Measurements from ENCODE around the gene GLB1L. TPM values are rescaled to one million over a fixed set of nuclear protein-coding genes. Genes with fewer than 3 reads are reported as not detected.

The GLB1L gene
- total and polyA plus RNA-seq, 2 of the 8 experiments (the other 6 are each of a cell fraction or from before 2014, with no cell fraction given), result 3.7 to 4.0 TPM

DNA sequence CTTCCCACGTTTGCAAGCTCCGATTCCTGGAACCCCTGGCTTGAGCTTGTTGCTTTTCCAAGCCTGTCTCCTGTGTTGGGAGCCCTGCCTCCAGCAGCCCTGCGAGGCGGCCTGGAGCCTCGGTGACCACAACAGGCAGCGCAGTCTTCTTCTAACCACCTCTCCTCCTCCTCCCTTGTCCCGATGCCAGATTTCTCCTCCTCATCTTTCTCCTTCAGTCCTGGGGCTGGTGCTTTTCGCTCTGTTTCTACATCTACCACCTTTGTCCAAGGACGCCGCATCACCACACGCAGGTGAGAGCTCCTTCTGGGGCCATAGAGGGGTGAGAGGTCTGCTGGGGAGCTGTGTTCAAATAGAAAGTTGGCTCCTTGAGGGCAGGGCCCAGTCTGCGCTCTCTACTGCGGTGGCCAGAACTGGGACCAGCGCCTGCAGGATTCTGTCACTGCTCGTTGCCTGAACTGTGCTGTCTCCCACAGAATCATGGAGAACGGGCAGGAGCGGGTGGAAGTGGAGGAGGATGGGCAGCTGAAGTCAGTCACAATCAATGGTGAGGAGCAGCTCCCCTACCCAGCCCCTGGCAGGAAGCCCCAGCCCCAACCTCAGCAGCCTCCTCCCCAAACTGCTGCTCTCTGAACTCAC lies 37.8 kb upstream of the GLB1L start:
- Histone ChIP-seq H4K20me1 (replicated peaks in 1 of 2; ENCODE audit: control insufficient read depth in 1 of 2, insufficient read depth in 2 of 2, low read length in 2 of 2) (peaks cover 0 to 1% of the 10 kb centered on the region in 2 experiments), H3K4me2 (ENCODE audit: insufficient read depth in 1 of 2, low read depth in 2 of 2, low read length in 2 of 2) (no peak overlapping the region), H3K79me2 (ENCODE audit: control insufficient read depth in 1 of 2, insufficient read depth in 2 of 2, low read length in 2 of 2) (no peaks in the 10 kb centered on the region), H2AFZ (ENCODE audit: low read length) (no peak overlapping the region), H4K5ac (ENCODE audit: insufficient read length, low read depth, low read length) (no peak overlapping the region), H3K4me1 (replicated peaks in 1 of 4; ENCODE audit: control insufficient read depth in 3 of 4, insufficient read depth in 4 of 4, low read length in 3 of 4) (peaks cover 7 to 25% (median 15%) of the 10 kb centered on the region in 4 experiments), H3K14ac (ENCODE audit: insufficient read length) (no peak overlapping the region), H3K4ac (replicated peaks; ENCODE audit: insufficient read length, low read depth, low read length) (no peak overlapping the region), H3K56ac (replicated peaks; ENCODE audit: insufficient read length, low read depth, low read length) (no peak overlapping the region), H2AK5ac (ENCODE audit: low read depth, low read length) (no peak overlapping the region), H4K8ac (ENCODE audit: extremely low read depth, insufficient read depth, low read length) (no peak overlapping the region), H2BK5ac (ENCODE audit: low read depth, low read length) (no peak overlapping the region), H3K79me1 (ENCODE audit: low read depth, low read length) (no peaks in the 10 kb centered on the region; the same call in 1 of the 2 replicates), H3K23me2 (ENCODE audit: low read depth, low read length) (peaks cover 8% of the 10 kb centered on the region; the same call in 1 of the 2 replicates), H2BK15ac (ENCODE audit: low read length) (no peak overlapping the region), H3K36me3 (ENCODE audit: control insufficient read depth in 2 of 4, insufficient read depth in 4 of 4, low read length in 3 of 4) (peaks cover 0 to 4% (median under 1%) of the 10 kb centered on the region in 4 experiments; a peak in 3 of 8 replicates), H3K9ac (replicated peaks in 1 of 4; ENCODE audit: extremely low read depth in 1 of 4, low read depth in 3 of 4, low read length in 3 of 4) (no peak overlapping the region), H3K4me3 (ENCODE audit: extremely low read depth in 1 of 4, insufficient read depth in 2 of 4, low read depth in 3 of 4, low read length in 4 of 4) (no peak overlapping the region), H3K27me3 (replicated peaks in 1 of 4; ENCODE audit: control insufficient read depth in 3 of 4, extremely low read depth in 1 of 4, insufficient read depth in 3 of 4, low read length in 3 of 4) (no peaks in the 10 kb centered on the region; a peak in 1 of 7 replicates), H3K27ac (ENCODE audit: low read depth, low read length) (no peak overlapping the region), H2BK120ac (replicated peaks; ENCODE audit: low read depth, low read length) (no peak overlapping the region), H3K23ac (ENCODE audit: insufficient read length) (no peak overlapping the region), H2BK20ac (ENCODE audit: low read length) (no peak overlapping the region), H2BK12ac (ENCODE audit: low read depth, low read length) (no peak overlapping the region), H3K18ac (ENCODE audit: extremely low read depth, low read length) (no peak overlapping the region), H4K91ac (replicated peaks; ENCODE audit: insufficient read length, low read length) (no peak overlapping the region), H3K9me3 (ENCODE audit: insufficient read depth in 2 of 2, low read depth in 1 of 2, low read length in 1 of 2) (no peaks in the 10 kb centered on the region)
- FAIRE-seq (no peak), DNase-seq (ENCODE audit: low read depth in 1 of 2, low spot score in 2 of 2) (no peak)
- TF ChIP-seq USF2 (IDR thresholded peaks at IDR 0.05; ENCODE audit: low read length) (no peak), SP4 (IDR thresholded peaks at IDR 0.05; ENCODE audit: low read length) (no peak), CHD1 (IDR thresholded peaks at IDR 0.05; ENCODE audit: low read depth, low read length) (no peak), KDM1A (IDR thresholded peaks at IDR 0.05; ENCODE audit: borderline replicate concordance, low read length) (no peak)
- TF ChIP-seq, protein P1, sequence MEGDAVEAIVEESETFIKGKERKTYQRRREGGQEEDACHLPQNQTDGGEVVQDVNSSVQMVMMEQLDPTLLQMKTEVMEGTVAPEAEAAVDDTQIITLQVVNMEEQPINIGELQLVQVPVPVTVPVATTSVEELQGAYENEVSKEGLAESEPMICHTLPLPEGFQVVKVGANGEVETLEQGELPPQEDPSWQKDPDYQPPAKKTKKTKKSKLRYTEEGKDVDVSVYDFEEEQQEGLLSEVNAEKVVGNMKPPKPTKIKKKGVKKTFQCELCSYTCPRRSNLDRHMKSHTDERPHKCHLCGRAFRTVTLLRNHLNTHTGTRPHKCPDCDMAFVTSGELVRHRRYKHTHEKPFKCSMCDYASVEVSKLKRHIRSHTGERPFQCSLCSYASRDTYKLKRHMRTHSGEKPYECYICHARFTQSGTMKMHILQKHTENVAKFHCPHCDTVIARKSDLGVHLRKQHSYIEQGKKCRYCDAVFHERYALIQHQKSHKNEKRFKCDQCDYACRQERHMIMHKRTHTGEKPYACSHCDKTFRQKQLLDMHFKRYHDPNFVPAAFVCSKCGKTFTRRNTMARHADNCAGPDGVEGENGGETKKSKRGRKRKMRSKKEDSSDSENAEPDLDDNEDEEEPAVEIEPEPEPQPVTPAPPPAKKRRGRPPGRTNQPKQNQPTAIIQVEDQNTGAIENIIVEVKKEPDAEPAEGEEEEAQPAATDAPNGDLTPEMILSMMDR (IDR thresholded peaks at IDR 0.05; ENCODE audit: control extremely low read depth in 1 of 3, insufficient read depth in 1 of 3, low read depth in 1 of 3, low read length in 3 of 3), result no peak
- ChIA-PET CTCF (ENCODE audit: partially characterized antibody) (interaction anchor here (1.0 to 12.1 kb wide), 5 partner anchors 9 to 225 kb away, joined by 3 to 220 read pairs (median 4); partner anchors contain the start of gene NHEJ1), POLR2A (ENCODE audit: partially characterized antibody) (interaction anchor here (0.6 to 2.6 kb wide), 4 partner anchors 10 to 53 kb away, joined by 3 to 6 read pairs (median 4); partner anchors contain the start of genes ANKZF1 and ATG9A)
- WGBS, 2 experiments (ENCODE audit: extremely low coverage in 1 of 2, insufficient coverage in 1 of 2, insufficient read length in 1 of 2, insufficient replicate concordance in 2 of 2, low coverage in 1 of 2, low lambda C conversion rate in 2 of 2, missing lambda C conversion rate in 1 of 2), result 86% methylated on average over 13 of the region's 17 CpGs; no CpG with 5 or more reads in 1 of the 2 experiments
